Activated CD8-positive, alpha-beta T cell treated with anti-CD3 and anti-CD28 coated beads, Interleukin-2, amount 10 ng/mL, durations not matched to agents 7 days and 5 days (primary cell): Measurements from ENCODE around the gene MAN2C1. TPM values are rescaled to one million over a fixed set of nuclear protein-coding genes. Genes with fewer than 3 reads are reported as not detected.
"Not testable (repeated sequence)": the region's sequence is repeated elsewhere in the genome, so short reads cannot be mapped to it uniquely, and the experiment has no call there.

Experiments used
- ATAC-seq: fragments of 150-1000 bp; cut with Tn5 transposase; one replicate; pipeline ENCODE4 v1.10.0; 2021; ENCODE audit warnings: moderate library complexity
- CTCF ChIA-PET: fragments of 350-600 bp; sonication (Branson Sonifier 250); formaldehyde crosslinking; loops from one replicate; lab custom pipeline; 2021; ENCODE audit warnings: antibody characterized with exemption; lab: Charles Lee
- POLR2A ChIA-PET: fragments of 350-600 bp; sonication (Branson Sonifier 250); formaldehyde crosslinking; loops from one replicate; lab custom pipeline; 2021; ENCODE audit warnings: antibody characterized with exemption; lab: Charles Lee
- DNase-seq: peaks from one replicate; pipeline ENCODE4 v3.0.0-alpha.2; 2020
- H3K27ac Mint-ChIP-seq: one replicate; pipeline ENCODE4 v1.8.0; 2021; ENCODE audit warnings: mild to moderate bottlenecking, mixed read lengths
- H3K27me3 Mint-ChIP-seq: one replicate; pipeline ENCODE4 v1.8.0; 2021; ENCODE audit warnings: low read depth, mixed read lengths
- H3K36me3 Mint-ChIP-seq: one replicate; pipeline ENCODE4 v1.8.0; 2021; ENCODE audit warnings: low read depth, mixed read lengths
- H3K4me1 Mint-ChIP-seq: one replicate; pipeline ENCODE4 v1.8.0; 2021; ENCODE audit warnings: low read depth, mixed read lengths
- H3K4me3 Mint-ChIP-seq: one replicate; pipeline ENCODE4 v1.8.0; 2021; ENCODE audit warnings: mild to moderate bottlenecking, mixed read lengths
- H3K9me3 Mint-ChIP-seq: one replicate; pipeline ENCODE4 v1.8.0; 2022; ENCODE audit warnings: mixed read lengths; ENCODE audit not compliant: insufficient read depth
- total RNA-seq, 2 experiments: library from RNA; stranded (reverse); gene quantifications; one replicate each; pipeline ENCODE4 v1.2.3, GENCODE V29; 2021

The MAN2C1 gene
- 100 to 1,000 TPM; 123 to 131 TPM for total RNA-seq

- H3K36me3 Mint-ChIP-seq: peaks cover 34% of the 10 kb centered on the region
- H3K4me1 Mint-ChIP-seq: peaks cover 29% of the 10 kb centered on the region
- ChIA-PET POLR2A (interaction anchor here (0.6 to 5.2 kb wide), 18 partner anchors 9 to 345 kb away, joined by 3 to 69 read pairs (median 5); partner anchors contain the start of genes COMMD4, IMP3, PPCDC and SIN3A), CTCF (interaction anchor here (0.6 to 4.0 kb wide), 42 partner anchors 8 to 498 kb away, joined by 3 to 62 read pairs (median 4); partner anchors contain the start of genes IMP3, PTPN9, SIN3A and SNUPN)
- DNase-seq (peak; percentile 94), ATAC-seq (peak; percentile 94)
- H3K4me3 Mint-ChIP-seq: peak within 1 kb of the TSS; percentile 89
- H3K27me3 Mint-ChIP-seq: no peaks in the 10 kb centered on the region
- H3K9me3 Mint-ChIP-seq: no peaks in the 10 kb centered on the region
- H3K27ac Mint-ChIP-seq: peak within 1 kb of the TSS; percentile 94
Measured at GRCh38 chr15:75367913-75368688, at the start of gene MAN2C1. MAN2C1 (minus strand) TSS chr15:75368607; CDS start chr15:75368583, 24 bp downstream.

DNA sequence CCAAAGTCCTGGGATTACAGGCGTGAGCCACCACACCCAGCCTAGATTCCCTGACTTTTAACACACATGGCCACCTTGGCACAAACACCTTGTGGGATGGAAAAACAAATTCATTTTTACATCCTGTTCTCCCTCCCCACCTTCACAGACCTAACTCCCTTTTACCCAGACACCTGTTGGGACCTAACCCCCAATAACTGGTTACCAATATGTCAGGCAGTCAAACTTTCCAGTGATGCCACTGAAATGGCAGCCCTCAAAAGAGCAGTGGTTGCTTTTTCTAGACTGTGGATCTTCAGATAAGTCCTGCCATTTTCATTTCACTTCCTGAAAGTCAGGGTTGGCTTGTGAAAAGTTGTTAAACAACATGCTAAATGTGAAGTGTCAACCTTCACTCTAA is 48.2 kb upstream of the MAN2C1 start:
- Mint-ChIP-seq H3K27me3 (no peaks in the 10 kb centered on the region), H3K27ac (peak overlapping the region; percentile 52), H3K4me1 (peaks cover 14% of the 10 kb centered on the region), H3K4me3 (no peak overlapping the region), H3K9me3 (no peaks in the 10 kb centered on the region), H3K36me3 (peaks cover 46% of the 10 kb centered on the region)
- POLR2A ChIA-PET: interaction anchor here (1.1 kb wide), 1 partner anchor 17 kb away, joined by 3 read pairs; no protein-coding TSS in a partner anchor
- CTCF ChIA-PET: interaction anchor here (0.9 kb wide), 1 partner anchor 48 kb away, joined by 3 read pairs; the partner anchor contains the start of gene MAN2C1
- ATAC-seq (no peak), DNase-seq (no peak)

DNA sequence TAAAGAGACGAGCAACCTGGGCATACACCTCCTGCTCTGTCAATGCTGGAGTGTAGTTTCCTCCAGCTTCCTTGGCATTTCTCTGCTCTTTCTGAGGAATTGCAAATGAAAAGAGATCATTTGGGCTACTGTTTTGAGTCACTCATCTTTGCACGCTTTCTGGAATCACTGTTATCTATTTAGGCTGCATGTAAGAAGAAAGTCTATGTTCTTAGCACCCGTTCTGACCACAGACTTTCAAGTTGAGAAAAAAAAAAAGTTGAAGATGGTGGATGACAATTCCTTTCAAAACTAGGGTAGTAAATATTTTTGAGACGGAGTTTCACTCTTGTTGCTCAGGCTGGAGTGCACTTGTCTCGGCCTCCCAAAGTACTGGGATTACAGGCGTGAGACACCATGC is 41.8 kb upstream of the MAN2C1 start:
- ATAC-seq (no peak), DNase-seq (no peak)
- no peaks in the 10 kb centered on the region for H3K27me3 Mint-ChIP-seq
- H3K4me1 Mint-ChIP-seq: peaks cover 16% of the 10 kb centered on the region
- H3K27ac Mint-ChIP-seq: no peak overlapping the region
- no peaks in the 10 kb centered on the region for H3K9me3 Mint-ChIP-seq
- H3K4me3 Mint-ChIP-seq: no peak overlapping the region
- H3K36me3 Mint-ChIP-seq: peaks cover 75% of the 10 kb centered on the region
- ChIA-PET POLR2A (no interaction called here), CTCF (no interaction called here)

GRCh38 chr15:75407083-75407482 is 38.7 kb upstream of the MAN2C1 start:
- H3K27ac Mint-ChIP-seq: no peak overlapping the region
- ATAC-seq: no peak
- H3K4me3 Mint-ChIP-seq: no peak overlapping the region
- peaks cover 70% of the 10 kb centered on the region for H3K36me3 Mint-ChIP-seq
- ChIA-PET POLR2A (no interaction called here), CTCF (no interaction called here)
- no peak for DNase-seq
- no peaks in the 10 kb centered on the region for H3K27me3 Mint-ChIP-seq
- peaks cover 13% of the 10 kb centered on the region for H3K4me1 Mint-ChIP-seq
- no peaks in the 10 kb centered on the region for H3K9me3 Mint-ChIP-seq

DNA sequence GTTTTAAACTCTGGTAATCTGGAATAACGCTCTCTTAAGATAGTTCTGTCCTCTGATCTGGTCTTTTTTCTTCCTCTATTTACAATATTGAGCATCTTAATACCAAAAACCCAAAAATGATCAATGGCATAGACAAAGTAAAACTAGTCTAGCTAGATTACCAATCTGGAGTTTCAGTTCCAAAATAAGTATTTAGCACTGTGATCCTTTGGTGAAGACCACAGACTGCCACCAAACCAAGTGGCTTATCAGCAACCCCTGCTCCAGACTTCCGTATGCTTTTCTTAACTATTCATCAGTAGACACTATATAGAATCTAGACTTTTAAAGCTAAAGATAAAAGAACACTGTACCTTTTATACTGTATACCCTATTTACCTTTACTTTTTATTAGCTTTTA is 35.5 kb upstream of the MAN2C1 start:
- H3K27me3 Mint-ChIP-seq: no peaks in the 10 kb centered on the region
- peaks cover 11% of the 10 kb centered on the region for H3K4me1 Mint-ChIP-seq
- DNase-seq (no peak), ATAC-seq (no peak)
- no peak overlapping the region for H3K27ac Mint-ChIP-seq
- no peak overlapping the region for H3K4me3 Mint-ChIP-seq
- H3K36me3 Mint-ChIP-seq: peaks cover 62% of the 10 kb centered on the region
- POLR2A ChIA-PET: no interaction called here
- no peaks in the 10 kb centered on the region for H3K9me3 Mint-ChIP-seq
- CTCF ChIA-PET: interaction anchor here (0.8 kb wide), 1 partner anchor 36 kb away, joined by 4 read pairs; the partner anchor contains the start of gene MAN2C1

- ChIA-PET POLR2A (no interaction called here), CTCF (no interaction called here)
- no peak overlapping the region for H3K27ac Mint-ChIP-seq
- DNase-seq (no peak), ATAC-seq (no peak)
- H3K9me3 Mint-ChIP-seq: no peaks in the 10 kb centered on the region
- H3K36me3 Mint-ChIP-seq: peaks cover 65% of the 10 kb centered on the region
- H3K4me3 Mint-ChIP-seq: no peak overlapping the region
- peaks cover 2% of the 10 kb centered on the region for H3K4me1 Mint-ChIP-seq
- H3K27me3 Mint-ChIP-seq: no peaks in the 10 kb centered on the region
Measured at GRCh38 chr15:75397494-75397893, 29.1 kb upstream of the MAN2C1 start.

DNA sequence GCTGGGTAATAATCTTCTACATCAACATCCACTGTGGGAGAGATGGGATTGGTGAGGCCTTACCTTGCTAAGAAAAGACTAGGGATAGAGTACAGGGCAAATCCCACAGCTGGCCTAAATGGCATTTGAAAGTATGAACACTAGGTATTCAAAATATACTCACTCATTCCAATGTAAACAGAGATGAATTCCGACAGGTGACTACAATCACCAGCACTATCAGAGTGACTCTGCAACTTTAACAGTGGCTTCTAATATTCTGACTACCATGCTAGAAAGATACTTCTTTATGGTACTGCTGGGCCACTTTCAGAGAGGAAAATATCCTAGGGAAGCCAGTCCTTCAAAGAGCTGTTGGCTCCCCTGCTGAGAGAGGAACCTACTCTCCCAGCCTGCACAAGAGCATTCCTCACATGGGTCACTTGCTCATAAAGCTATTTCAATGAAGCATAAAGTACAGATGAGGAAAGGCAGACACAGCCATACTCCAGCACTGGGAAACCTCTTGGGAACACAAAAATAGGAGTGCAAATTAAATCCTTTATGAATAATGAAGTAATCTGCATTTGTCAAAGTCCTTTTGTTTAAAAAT is 21.5 kb upstream of the MAN2C1 start:
- DNase-seq (no peak), ATAC-seq (no peak)
- ChIA-PET CTCF (interaction anchor here (0.6 to 1.7 kb wide), 3 partner anchors 16 to 207 kb away, joined by 3 to 6 read pairs (median 4); partner anchors contain the start of gene MAN2C1), POLR2A (no interaction called here)
- Mint-ChIP-seq H3K4me3 (no peak overlapping the region), H3K4me1 (peaks cover 4% of the 10 kb centered on the region), H3K9me3 (no peaks in the 10 kb centered on the region), H3K27me3 (no peaks in the 10 kb centered on the region), H3K36me3 (peaks cover 67% of the 10 kb centered on the region), H3K27ac (no peak overlapping the region)

GRCh38 chr15:75383986-75384385 is 15.6 kb upstream of the MAN2C1 start:
- H3K4me3 Mint-ChIP-seq, DNase-seq, POLR2A ChIA-PET, ATAC-seq, H3K27me3 Mint-ChIP-seq, H3K27ac Mint-ChIP-seq, H3K9me3 Mint-ChIP-seq, H3K4me1 Mint-ChIP-seq: not testable (repeated sequence)
- CTCF ChIA-PET: interaction anchor here (1.3 to 1.6 kb wide), 2 partner anchors 15 to 16 kb away, joined by 4 to 6 read pairs; partner anchors contain the start of gene MAN2C1
- peaks cover 59% of the 10 kb centered on the region for H3K36me3 Mint-ChIP-seq

GRCh38 chr15:75380773-75381172 is 12.4 kb upstream of the MAN2C1 start:
- Mint-ChIP-seq H3K36me3 (peaks cover 67% of the 10 kb centered on the region), H3K27me3 (no peaks in the 10 kb centered on the region), H3K4me1 (no peaks in the 10 kb centered on the region), H3K27ac (no peak overlapping the region), H3K4me3 (no peak overlapping the region), H3K9me3 (no peaks in the 10 kb centered on the region)
- ATAC-seq (no peak), DNase-seq (no peak)
- CTCF ChIA-PET: interaction anchor here (2.3 kb wide), 1 partner anchor 12 kb away, joined by 13 read pairs; the partner anchor contains the start of gene MAN2C1
- POLR2A ChIA-PET: interaction anchor here (0.6 to 1.2 kb wide), 3 partner anchors 12 to 117 kb away, joined by 3 read pairs; partner anchors contain the start of gene MAN2C1

- CTCF ChIA-PET: interaction anchor here (0.6 kb wide), 1 partner anchor 51 kb away, joined by 3 read pairs; no protein-coding TSS in a partner anchor
Measured at GRCh38 chr15:75371901-75372688, 3.7 kb upstream of the MAN2C1 start.

DNA sequence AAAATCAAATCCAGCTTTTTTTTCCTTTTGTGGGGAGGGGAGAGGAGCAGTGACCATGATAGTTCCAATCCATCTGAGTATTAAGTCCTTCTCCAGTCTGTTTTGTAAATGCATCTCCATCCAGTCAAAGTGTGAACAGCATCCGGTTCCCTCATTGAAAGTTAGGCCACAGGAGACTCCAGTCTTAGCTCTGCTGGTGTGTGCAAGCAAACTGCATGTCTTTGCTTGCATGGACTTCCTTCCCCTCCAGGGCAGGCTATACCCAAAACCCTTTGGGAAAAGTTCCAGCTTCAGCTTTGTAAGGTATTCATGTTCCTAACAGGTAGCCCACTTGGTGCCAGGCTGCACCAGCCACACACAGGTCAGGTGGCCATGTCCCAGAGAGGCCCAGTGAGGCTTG is 3.1 kb upstream of the MAN2C1 start:
- Mint-ChIP-seq H3K27me3 (no peaks in the 10 kb centered on the region), H3K4me3 (no peak overlapping the region), H3K36me3 (peaks cover 60% of the 10 kb centered on the region), H3K27ac (no peak overlapping the region), H3K9me3 (no peaks in the 10 kb centered on the region), H3K4me1 (peaks cover 35% of the 10 kb centered on the region)
- DNase-seq: no peak
- CTCF ChIA-PET: no interaction called here
- POLR2A ChIA-PET: no interaction called here
- ATAC-seq: no peak

More at GRCh38 chr15:75371901-75372688, 3.7 kb upstream of the MAN2C1 start:
- Mint-ChIP-seq H3K27me3 (no peaks in the 10 kb centered on the region), H3K9me3 (no peaks in the 10 kb centered on the region), H3K4me1 (peaks cover 31% of the 10 kb centered on the region), H3K4me3 (no peak overlapping the region), H3K36me3 (peaks cover 65% of the 10 kb centered on the region), H3K27ac (no peak overlapping the region)
- POLR2A ChIA-PET: interaction anchor here (0.7 kb wide), 1 partner anchor 10 kb away, joined by 3 read pairs; no protein-coding TSS in a partner anchor
- ATAC-seq: no peak
- DNase-seq: no peak
